Natural killer cell treated with Interleukin-12 subunit alpha and Interleukin-12 subunit beta and Interleukin-15 and Interleukin-18, amount 100 ng/mL, for 72 hours (primary cell): ENCODE data around the gene TWF2. TPM values are rescaled to one million over a fixed set of nuclear protein-coding genes. Genes with fewer than 3 reads are reported as not detected.

Experiments
- total RNA-seq, 2 donors: library from RNA; stranded (reverse); gene quantifications; one replicate each; pipeline ENCODE4 v1.2.3, GENCODE V29; 2022

TWF2 gene
- total RNA-seq, 2 donors from 2014 or later = 90.3 to 117 TPM

Other genes starting within 250 kb of the TWF2 start
- gene RPL29, start 243.3 kb downstream of the TWF2 start, total RNA-seq = 100 to 1,000 TPM; 598 to 910 TPM
- gene DUSP7, start 182.6 kb downstream of the TWF2 start, total RNA-seq = 10 to 100 TPM; 19.4 to 31.0 TPM
- gene POC1A, start 84.7 kb downstream of the TWF2 start, total RNA-seq = 10 to 100 TPM; 14.9 to 35.3 TPM
- 100 to 1,000 TPM in 1 of 2 donors, 10 to 100 TPM in 1; 93.6 to 121 TPM for gene ALAS1, start 41.0 kb downstream of the TWF2 start, total RNA-seq
- gene TLR9, start 13.5 kb downstream of the TWF2 start, total RNA-seq = under 1 TPM; 0.10 to 0.39 TPM
- gene PPM1M, start 6.6 kb upstream of the TWF2 start, total RNA-seq = 10 to 100 TPM; 45.7 to 47.7 TPM
- 10 to 100 TPM; 82.8 to 87.4 TPM for gene WDR82, start 39.5 kb upstream of the TWF2 start, total RNA-seq
- gene GLYCTK, start 48.7 kb upstream of the TWF2 start, total RNA-seq = 10 to 100 TPM; 26.0 to 34.2 TPM
- 10 to 100 TPM; 24.3 to 35.4 TPM for gene DNAH1, start 77.2 kb upstream of the TWF2 start, total RNA-seq
- gene BAP1, start 170.8 kb upstream of the TWF2 start, total RNA-seq = 100 to 1,000 TPM in 1 of 2 donors, 10 to 100 TPM in 1; 96.1 to 131 TPM
- 10 to 100 TPM in 1 of 2 donors, 1 to 10 TPM in 1; 3.8 to 11.8 TPM for gene PHF7, start 171.5 kb upstream of the TWF2 start, total RNA-seq
- under 1 TPM in 1 of 2 donors, not detected in 1; 0.08 TPM for gene SEMA3G, start 205.9 kb upstream of the TWF2 start, total RNA-seq
- gene TNNC1, start 214.9 kb upstream of the TWF2 start, total RNA-seq = not detected
- 100 to 1,000 TPM in 1 of 2 donors, 10 to 100 TPM in 1; 72.5 to 116 TPM for gene NISCH, start 216.4 kb upstream of the TWF2 start, total RNA-seq